ENCODE results near the gene CPLX1.
"Not testable (repeated sequence)": the region's sequence is repeated elsewhere in the genome, so short reads cannot be mapped to it uniquely, and the experiment has no call there.

Gene CPLX1

GRCh38 chr4:754221-755120 lies 71.5 kb downstream of the CPLX1 start:
- no peak for DNase-seq (ENCODE audit: low spot score)

GRCh38 chr4:753186-753585 lies 72.7 kb downstream of the CPLX1 start:
- DNase-seq (ENCODE audit: low spot score): not testable (repeated sequence)

- DNase-seq (ENCODE audit: low spot score): no peak
Measured at GRCh38 chr4:752196-752861, 73.6 kb downstream of the CPLX1 start.

DNA sequence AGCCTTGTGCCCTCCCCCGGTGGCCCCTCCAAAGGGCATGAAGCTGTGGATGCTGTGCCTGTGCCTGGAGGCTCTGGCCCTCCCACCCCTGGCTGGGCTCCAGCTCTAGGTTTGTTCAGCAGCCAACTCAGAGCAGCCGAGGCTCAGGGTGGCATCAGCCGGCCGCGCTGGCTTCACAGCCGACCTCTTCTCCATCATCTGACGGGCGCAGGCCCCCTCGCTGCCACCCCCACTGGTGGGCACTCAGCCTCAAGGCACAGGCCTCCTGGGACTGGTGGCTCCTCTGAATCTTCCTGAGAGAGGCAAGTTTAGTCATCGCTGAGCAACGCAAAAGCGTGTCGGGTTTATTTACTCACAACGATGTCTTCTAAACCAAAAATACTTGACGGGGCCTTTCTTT lies 74.3 kb downstream of the CPLX1 start:
- no peak for DNase-seq (ENCODE audit: low spot score)

DNA sequence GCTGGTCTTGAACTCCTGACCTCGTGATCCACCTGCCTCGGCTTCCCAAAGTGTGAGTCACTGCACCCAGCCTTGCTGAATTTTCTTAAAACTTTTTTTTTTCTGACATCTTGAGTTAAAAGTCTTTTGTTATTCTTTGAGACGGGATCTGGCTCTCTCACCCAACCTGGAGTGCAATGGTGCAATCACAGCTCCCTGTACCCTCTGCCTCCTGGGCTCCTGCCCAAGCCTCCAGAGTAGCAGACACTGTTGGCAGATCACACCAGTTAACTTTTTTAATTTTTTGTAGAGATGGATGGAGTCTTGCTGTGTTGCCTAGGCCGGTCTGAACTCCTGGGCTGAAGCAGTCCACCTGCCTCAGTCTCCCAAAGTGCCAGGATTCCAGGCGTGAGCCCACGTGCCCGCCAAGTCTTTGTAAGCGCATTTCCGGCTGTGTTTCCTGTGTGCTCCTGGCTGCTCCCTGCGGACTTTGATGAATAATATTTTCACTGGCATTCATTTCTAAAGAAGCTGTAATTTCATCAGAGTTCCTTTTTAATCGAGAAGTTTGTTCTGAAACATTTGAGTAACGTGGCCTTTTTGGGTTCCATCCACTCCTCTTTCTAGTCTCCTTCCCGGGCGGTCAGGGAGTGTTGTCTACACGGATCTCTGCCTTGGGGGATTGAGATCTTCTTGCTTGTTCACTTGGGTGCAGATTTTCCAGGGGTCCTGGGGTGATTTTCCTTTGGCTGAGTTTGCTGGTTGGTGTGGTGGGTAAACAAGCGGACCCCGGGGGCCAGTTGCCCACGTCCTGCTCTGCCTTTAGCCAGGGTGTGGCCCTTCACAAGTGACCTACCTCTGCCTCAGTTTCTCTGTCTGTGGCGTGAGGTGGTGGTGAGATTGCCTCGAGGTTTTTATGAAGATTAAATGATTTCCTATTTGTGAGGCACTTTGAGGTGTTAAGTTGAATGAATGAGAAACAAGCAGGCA lies 75.9 kb downstream of the CPLX1 start:
- no peak for DNase-seq (ENCODE audit: low spot score)

- no peak for DNase-seq (ENCODE audit: low spot score)
Measured at GRCh38 chr4:748461-748860, 77.5 kb downstream of the CPLX1 start.

DNA sequence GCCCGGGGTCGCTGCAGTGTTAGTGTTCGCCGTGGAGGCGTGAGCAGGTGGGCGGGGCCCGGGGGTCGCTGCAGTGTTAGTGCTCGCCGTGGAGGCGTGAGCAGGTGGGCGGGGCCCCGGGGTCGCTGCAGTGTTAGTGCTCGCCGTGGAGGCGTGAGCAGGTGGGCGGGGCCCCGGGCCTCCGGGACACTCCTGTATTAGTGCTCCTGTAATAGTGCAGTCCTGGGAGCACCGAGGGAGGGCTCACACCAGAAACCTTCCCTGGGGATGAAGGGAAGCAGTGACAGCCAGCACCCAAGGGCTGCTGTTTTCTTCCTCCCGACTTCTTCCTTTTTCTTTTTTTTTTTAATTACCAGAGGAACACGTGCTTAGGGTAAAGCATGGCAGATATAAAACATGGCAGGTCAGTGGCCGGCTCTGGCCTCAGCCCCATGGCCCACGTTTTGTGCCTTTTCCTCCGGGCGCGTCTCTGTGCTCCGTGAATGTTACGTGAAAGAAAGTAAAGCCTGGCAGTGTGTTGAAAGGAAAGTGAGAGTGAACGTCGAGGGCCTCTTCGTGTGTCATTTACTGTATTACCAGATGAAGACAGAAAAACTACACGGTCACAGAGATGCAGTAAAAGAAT lies 78.3 kb downstream of the CPLX1 start:
- no peak for DNase-seq (ENCODE audit: low spot score)

DNA sequence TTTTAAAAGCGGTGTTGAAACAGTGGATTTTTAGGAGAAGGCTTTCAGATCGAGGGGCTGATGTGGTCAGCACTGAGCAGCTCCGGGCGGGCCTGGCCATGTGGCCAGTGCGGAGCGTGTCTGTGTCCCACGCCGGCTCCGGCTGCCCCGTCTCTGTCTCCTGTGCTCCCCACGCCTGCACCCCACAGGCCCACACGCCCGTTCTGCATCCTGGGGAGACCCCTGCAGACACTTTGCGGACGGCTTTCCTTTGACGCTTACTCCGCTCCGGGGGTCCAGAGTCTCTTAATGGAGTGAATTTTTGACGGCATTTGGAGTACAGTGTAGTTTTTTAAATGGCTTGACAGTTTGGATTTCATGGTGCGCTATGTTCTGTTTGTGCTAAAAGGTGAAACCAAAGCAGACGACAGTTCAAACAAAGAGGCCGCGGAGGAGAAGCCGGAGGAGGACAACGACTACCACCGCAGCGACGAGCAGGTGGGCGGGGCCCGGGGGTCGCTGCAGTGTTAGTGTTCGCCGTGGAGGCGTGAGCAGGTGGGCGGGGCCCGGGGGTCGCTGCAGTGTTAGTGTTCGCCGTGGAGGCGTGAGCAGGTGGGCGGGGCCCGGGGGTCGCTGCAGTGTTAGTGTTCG lies 81.6 kb downstream of the CPLX1 start:
- no peak for DNase-seq (ENCODE audit: low spot score)

GRCh38 chr4:743463-744211 lies 82.3 kb downstream of the CPLX1 start:
- no peak for DNase-seq (ENCODE audit: low spot score)

DNA sequence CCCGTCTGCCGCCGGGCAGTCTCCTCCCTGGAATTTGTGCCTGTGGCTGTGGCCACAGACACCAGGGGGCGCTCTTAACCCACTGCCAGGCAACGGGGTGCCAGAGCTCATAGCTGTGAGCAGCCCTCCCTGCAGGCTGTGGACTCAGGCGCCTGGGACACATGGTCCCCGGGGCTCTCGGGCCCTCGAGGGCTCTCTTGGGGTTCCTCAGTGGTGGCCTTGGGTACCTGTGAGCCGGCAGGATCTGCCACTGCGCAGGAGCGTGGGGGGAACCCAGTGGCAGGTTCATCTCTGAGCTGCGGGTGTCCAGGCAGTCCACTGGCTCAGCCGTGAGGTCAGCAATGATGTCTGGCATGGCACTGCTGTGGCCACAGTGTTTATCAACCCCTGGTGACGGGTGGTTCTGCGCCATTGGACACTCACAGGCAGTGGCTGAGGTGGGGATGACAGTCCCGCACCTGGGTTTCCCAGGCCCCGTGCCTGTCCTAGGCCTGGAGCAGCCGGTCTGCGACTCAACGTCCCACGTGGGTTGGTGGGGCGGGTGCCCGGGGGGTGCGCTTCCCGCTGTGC lies 83.1 kb downstream of the CPLX1 start:
- peak; percentile 96 for DNase-seq (ENCODE audit: low spot score)

DNA sequence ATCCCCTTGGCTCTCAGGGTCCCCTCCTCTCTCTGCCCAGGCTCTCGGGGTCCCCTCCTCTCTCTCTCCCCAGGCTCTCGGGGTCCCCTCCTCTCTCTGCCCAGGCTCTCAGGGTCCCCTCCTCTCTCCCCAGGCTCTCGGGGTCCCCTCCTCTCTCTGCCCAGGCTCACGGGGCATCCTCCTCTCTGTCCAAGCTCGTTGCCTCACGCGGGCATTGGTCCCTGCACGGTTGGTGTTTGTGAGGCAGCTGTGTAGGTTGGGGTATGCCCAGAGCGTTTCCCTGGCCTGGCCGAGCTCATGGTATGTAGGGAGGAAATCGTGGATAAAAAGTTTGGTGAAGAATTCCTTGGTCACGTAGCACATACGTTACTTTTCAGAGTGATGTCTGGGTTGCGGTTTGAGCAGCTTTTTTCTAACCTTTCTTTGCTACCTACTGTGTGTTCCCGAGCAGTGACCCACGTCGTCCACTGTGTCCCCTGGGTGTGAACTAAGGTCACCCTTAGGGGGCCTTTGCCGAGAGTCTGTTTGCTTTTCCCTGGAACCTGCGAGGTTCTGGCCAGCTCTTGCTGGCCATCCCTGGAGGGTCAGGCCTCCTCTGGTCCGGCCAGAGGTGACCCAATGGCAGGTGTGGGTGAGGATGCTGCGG lies 83.7 kb downstream of the CPLX1 start:
- DNase-seq (ENCODE audit: low spot score): no peak

DNA sequence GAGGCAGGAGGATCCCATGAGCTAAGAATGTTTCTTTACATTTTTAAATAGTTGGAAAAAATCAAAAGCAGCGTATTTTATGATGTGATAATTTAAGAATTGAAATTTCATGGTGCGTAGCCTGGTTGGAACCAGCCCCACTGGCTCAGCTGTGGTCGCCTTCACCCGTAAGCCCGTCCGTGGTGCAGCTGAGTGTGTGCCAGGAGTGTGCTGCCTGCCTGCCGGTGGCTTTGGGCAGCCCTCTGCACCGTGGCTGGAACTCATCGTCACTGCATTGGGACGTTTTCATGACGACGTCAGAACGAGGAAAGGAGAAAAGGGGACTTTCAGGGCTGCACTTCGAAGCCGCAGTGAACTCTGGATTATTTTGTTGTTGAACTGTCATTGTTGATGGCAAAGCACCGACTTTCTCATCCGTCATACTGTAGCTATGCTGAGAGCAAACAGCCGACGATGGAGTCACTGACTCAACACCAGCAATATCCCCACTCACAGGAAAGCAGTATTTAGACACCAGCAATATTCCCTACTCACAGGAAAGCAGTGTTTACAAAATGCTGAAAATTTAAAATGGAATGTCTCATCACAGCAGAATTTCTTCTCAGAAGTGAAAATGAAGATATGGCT lies 85.2 kb downstream of the CPLX1 start:
- no peak for DNase-seq (ENCODE audit: low spot score)

DNA sequence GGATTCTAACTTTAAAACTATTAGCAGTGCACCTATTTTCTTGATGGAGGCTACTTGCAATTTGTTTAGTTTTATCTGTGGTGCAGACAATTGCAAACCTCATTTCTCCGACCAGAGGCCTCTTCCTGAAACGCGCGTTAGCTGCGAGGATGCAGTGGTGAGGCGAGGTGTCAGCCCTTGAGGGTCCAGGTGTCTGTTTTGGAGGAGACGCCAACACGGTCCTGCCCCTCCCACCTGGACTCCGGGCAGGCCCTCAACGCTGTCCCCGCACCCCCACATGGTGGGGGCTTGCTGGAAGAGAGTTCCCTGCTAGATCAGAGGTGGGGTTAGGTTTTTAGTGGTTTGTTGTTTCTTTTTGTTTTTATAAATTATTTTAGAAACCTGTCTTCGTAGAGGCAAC lies 85.9 kb downstream of the CPLX1 start:
- no peak for DNase-seq (ENCODE audit: low spot score)

- no peak for DNase-seq (ENCODE audit: low spot score)
Measured at GRCh38 chr4:739569-739968, 86.4 kb downstream of the CPLX1 start.

DNA sequence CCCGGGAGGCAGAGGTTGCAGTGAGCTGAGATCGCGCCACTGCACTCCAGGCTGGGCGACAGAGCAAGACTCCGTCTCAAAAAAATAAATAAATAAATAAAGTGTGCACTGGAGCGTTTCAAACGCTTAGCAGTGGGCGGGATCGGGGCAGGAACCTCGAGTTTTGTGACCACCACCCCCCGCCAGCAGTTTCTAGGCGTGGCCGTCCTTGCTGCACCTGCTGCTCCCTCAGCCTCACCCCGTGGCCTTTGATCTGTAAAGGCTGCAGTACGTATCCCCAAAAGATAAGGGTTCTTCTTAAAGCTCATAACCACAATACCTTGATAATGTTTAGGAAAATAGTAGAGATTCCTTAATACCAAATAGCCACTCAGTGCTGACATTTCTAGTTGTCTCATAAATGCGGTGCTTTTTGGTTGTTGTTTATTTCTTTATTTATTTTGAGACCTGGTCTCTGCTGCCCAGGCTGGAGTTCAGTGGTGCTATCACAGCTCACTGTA lies 87.1 kb downstream of the CPLX1 start:
- DNase-seq (ENCODE audit: low spot score): no peak

DNA sequence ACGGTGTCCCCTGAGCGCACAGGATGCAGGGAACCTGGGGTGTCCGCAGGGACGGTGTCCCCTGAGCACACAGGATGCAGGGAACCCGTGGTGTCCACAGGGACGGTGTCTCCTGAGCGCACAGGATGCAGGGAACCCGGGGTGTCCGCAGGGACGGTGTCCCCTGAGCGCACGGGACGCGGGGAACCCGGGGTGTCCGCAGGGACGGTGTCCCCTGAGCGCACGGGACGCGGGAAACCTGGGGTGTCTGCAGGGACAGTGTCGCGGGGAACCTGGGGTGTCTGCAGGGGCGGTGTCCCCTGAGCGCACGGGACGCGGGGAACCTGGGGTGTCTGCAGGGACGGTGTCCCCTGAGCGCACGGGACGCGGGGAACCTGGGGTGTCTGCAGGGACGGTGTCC lies 89.4 kb downstream of the CPLX1 start:
- DNase-seq (ENCODE audit: low spot score): not testable (repeated sequence)

- no peak for DNase-seq (ENCODE audit: low spot score)
Measured at GRCh38 chr4:735583-735982, 90.3 kb downstream of the CPLX1 start.
